HL-60 (cell line): ENCODE data around the gene ARF3.

Experiments
- CTCF ChIP-seq: IDR thresholded peaks from one replicate; pipeline ENCODE4 v1.5.1; 2011; ENCODE audit warnings: low read length, control low read depth, inconsistent platforms; ENCODE audit not compliant: insufficient read depth
- GABPA ChIP-seq: IDR thresholded peaks from 2 replicates; pipeline ENCODE4 v1.6.1; 2012; ENCODE audit warnings: low read depth
- POLR2AphosphoS5 ChIP-seq: IDR thresholded peaks from 2 replicates; pipeline ENCODE4 v1.6.1; 2012; ENCODE audit warnings: low read depth
- REST ChIP-seq: IDR thresholded peaks from 2 replicates; pipeline ENCODE4 v1.6.1; 2012; ENCODE audit warnings: low read depth; ENCODE audit not compliant: insufficient replicate concordance
- SPI1 ChIP-seq: IDR thresholded peaks from 2 replicates; pipeline ENCODE4 v1.6.1; 2012; ENCODE audit warnings: low read depth, mild to moderate bottlenecking, borderline replicate concordance

GRCh38 chr12:48969160-48969771, 12.0 kb upstream of the ARF3 start:
- TF ChIP-seq CTCF (no peak), POLR2AphosphoS5 (no peak), SPI1 (no peak), REST (no peak), GABPA (no peak)
